GM21737 (cell line): ENCODE results near the gene PRELID2.
"Not testable (repeated sequence)": the region's sequence is repeated elsewhere in the genome, so short reads cannot be mapped to it uniquely, and the experiment has no call there.

ENCODE experiments used
- ATAC-seq: cut with Tn5 transposase; IDR thresholded peaks from one replicate; pipeline ENCODE4 v1.9.1; 2021; ENCODE audit warnings: mild to moderate bottlenecking, moderate library complexity; ENCODE audit not compliant: unreplicated experiment

PRELID2 gene

GRCh38 chr5:145840458-145841132, 5.5 kb upstream of the PRELID2 start:
- no peak for ATAC-seq

DNA sequence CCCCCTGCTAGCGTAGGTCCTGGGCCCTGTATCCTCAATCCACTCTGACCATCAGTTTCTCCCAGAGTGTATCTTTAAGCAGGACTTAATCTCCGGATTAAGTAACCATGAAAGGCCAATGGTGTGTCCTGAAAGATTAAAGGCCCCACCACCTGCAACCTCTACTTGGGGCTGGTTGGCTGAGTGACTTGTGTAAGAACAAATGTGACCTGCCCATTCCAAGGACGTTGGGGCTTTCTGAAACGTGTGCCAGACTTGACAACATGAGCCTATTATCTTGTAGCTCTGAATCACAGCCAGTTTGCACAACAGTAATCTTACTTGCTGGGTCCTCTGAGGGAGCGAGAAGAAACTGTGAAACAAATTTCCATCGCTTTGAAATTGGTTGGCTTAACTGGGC, 3.1 kb upstream of the PRELID2 start:
- no peak for ATAC-seq

- ATAC-seq = not testable (repeated sequence)
These were observed 1.1 kb upstream of the PRELID2 start for GRCh38 chr5:145836241-145836640.

GRCh38 chr5:145835848-145836239, 702 bp upstream of the PRELID2 start:
- ATAC-seq = no peak

DNA sequence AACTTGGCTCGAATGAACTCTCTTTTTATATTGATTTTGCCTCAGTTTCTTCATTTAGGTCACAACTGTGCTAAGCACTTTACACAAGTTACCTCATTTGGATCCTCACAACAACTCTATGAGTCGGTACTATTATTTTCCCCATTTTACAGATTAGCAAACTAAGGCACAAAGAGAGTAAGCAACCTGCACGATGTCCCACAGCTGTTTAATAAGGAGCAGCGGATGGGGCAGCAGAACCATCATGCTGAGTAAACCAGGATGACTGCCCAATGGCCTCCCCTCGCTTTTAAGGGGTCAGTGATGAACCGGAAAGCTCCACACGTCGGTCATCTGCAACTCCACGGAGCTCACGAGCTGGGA, 607 bp downstream of the PRELID2 start:
- ATAC-seq = no peak

DNA sequence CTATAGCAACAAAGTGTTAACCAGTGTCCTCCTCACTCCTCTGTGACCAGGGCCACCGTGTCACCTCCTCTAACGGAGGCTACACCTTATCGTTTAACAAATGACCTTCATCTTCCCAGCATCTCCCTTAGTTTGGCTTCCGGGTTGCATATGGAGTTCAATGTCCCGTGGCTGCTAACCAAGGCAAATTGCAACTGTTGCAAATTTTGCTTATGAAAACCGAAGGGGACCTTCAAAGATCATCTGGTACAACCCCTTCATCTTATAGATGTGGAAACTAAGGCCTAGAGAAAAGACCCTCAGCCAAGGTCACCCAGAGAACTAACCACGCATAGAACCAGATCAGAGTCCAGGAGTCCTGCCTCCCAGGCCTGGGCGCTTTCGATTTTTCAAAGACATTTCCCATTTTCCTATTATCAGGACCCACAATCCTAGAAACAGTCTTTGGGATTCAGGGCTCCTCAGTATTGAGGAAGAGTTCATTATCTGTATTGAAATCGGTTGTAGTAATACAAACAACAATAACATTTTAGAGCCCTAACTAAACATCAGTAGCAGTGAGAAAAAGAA, 1.4 kb downstream of the PRELID2 start:
- ATAC-seq = no peak

DNA sequence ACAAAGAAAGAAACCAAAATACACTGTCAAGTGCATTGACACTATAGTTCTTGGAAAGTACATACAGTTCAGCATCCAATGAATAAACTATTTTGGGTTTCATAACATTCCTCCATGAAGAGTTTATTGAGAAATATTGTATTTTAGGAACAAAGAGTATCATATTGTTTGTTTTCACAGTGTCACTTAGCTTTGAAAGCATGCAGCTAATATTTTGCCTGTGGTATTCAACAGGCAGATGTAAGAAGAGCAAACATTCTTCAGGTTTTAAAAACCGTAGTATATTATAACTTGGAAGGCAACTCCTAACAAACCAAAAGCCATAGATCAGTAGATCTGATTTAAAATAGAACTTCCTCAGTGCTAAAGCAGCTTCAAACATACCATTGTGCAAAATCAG, 4.5 kb downstream of the PRELID2 start:
- ATAC-seq = no peak

DNA sequence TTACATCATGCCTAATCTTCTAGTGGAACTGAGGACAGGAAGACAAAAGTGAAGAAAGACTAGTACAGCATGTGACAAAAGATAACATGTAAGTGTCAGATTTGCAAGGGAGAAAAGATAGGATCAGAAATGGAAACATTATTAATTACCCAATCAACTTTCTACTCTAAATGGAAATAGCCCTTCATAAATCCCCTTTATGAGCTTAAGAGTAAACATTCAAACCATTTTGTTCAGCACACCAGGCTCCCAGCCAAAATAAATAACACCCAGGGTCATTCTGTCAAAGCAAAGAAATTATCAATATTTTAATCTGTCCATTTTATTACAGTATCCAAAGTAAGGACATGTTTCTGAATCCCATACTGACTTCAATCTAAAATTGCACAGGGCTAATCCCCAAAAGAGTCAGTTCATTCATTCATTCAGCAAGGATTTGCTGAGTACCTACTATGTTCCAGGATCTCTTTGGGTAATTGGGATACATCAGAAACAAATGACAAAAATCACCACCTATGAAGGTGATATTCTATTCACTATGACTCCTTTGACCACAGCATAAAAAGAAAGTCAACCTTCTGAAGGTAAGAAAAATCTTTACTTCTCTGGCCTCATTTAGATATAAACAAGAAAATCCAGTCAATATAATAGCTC, 5.3 kb downstream of the PRELID2 start:
- ATAC-seq = no peak

GRCh38 chr5:145826895-145827674, 8.1 kb downstream of the PRELID2 start:
- no peak for ATAC-seq

DNA sequence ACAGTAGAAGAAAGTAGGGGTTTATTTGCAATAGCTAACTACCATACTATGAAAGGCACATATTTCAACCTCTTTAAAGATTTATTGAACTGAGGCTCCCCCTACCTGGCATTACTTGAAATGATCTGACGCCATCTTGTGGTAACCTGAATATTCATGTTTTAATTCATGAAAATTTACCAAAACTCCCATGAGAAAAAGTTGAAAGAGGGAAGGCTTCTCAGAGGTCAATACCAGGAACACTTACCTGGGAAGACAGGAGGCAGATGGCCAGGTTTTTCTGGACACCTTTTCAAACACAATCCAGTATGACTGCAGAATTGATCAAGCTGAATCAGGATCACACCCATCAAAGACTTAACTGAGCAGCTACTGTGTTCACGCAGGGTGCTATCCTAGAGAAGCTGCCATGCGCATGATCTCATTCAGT, 9.4 kb downstream of the PRELID2 start:
- no peak for ATAC-seq

- no peak for ATAC-seq
These were observed 11.1 kb downstream of the PRELID2 start for GRCh38 chr5:145824040-145824439.

DNA sequence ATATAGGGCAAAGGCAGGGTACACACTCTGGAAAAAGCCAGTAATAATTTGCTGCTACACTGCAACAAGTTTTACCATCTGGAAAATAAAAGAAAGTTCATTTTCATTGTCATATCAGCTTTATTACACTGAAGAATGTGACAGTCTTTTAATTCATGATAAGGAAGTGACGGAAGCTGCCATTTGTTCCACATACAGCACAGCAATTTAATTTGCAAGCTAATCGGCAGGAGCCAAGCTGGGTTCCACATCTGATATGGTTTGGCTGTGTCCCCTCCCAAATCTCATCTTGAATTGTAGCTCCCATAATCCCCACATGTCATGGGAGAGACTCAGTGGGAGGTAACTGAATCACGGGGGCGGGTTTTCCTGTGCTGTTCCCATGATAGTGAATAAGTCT, 16.5 kb downstream of the PRELID2 start:
- no peak for ATAC-seq

- ATAC-seq = no peak
These were observed 22.3 kb downstream of the PRELID2 start for GRCh38 chr5:145812877-145813276.

- no peak for ATAC-seq
These were observed 23.1 kb downstream of the PRELID2 start for GRCh38 chr5:145811834-145812625.

DNA sequence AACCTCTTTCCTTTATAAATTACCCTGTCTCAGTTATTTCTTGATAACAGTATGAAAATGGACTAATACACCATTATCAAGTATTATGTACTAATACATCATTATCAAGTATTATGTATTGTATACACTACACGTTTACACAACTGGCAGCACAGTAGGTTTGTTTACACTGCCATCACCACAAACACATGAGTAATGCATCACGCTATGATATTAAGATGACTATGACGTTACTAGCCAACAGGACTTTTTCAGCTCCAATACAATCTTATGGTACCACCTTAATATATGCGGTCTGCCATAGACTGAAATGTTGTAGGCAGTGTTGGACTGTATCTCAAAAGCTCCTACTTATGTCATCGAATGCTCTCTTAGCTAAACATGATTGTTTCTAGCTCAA, 28.2 kb downstream of the PRELID2 start:
- no peak for ATAC-seq

DNA sequence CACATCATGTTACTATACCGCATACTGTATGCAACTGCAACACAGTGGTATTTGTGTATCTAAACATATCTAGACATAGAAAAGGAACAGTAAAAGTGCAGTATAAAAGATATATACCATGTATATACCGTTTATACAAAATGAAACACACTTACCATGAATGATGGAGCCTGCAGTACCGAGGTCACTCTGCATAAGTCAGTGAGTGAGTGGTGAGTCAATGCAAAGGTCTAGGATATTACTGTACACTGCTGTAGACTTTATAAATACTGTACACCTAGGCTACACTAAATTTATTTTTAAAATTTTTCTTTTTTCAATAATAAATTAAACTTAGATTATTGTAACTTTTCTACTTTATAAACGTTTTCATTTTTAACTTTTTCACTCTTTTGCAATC, 29.3 kb downstream of the PRELID2 start:
- no peak for ATAC-seq

DNA sequence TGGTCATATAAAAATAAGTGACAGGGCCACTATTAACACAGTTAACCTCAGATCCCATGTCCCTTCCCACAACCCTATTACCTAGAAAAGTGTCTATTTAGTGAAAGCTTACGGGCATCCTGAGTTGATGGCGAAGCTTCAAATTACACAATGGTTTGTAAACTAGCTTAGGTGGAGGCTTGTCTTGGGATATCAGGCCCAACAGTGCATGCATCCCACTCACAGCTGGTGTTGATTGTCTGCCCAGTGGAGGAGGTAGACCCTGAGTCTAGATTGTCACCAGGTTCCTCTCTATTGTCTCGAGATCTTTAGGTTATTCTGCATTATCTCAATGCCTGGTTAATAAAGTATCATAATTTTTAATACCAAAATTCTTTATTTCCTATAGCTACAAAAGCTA, 30.4 kb downstream of the PRELID2 start:
- ATAC-seq = no peak

- ATAC-seq = no peak
These were observed 31.8 kb downstream of the PRELID2 start for GRCh38 chr5:145803112-145804004.

GRCh38 chr5:145801195-145801594, 33.9 kb downstream of the PRELID2 start:
- ATAC-seq = no peak

DNA sequence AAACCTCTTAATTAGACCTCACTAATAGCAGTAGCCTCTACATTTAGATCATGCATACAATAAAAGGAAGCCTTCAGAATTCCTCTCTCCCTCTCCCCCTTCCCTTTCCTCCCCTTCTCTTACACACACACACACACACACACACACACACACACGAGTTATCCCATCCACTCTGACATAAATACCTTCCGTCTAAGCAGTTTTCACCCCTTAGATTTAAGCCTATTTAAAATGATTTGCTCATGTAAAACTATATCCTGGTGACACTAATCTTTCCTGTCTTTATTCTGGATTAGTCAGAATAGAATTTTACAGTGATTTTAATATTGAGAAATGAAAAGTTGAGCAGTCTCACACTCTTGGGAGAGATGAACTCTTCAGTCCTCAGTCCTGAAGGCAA, 35.0 kb downstream of the PRELID2 start:
- ATAC-seq = no peak
